NT2/D1 (cell line): ENCODE measurements around the gene RBP3.

Source experiments
- DNase-seq: peaks from one replicate; pipeline ENCODE4 v3.0.0-alpha.2; 2011; ENCODE audit warnings: low read depth, low spot score
- H3K27me3 ChIP-seq: 2 replicates; pipeline ENCODE4 v1.6.0; 2011; ENCODE audit warnings: mild to moderate bottlenecking; ENCODE audit not compliant: insufficient read length, insufficient read depth
- H3K36me3 ChIP-seq: 2 replicates; pipeline ENCODE4 v1.6.1; 2011; ENCODE audit warnings: mild to moderate bottlenecking, low read length, mixed read lengths; ENCODE audit not compliant: insufficient read depth, insufficient read length
- H3K4me1 ChIP-seq: 2 replicates; pipeline ENCODE4 v1.5.1; 2011; ENCODE audit not compliant: insufficient read depth, insufficient read length
- H3K4me3 ChIP-seq: 2 replicates; pipeline ENCODE4 v1.5.1; 2011; ENCODE audit warnings: low read depth; ENCODE audit not compliant: insufficient read length
- H3K9ac ChIP-seq: 2 replicates; pipeline ENCODE4 v1.6.0; 2011; ENCODE audit warnings: low read depth; ENCODE audit not compliant: insufficient read length
- H3K9me3 ChIP-seq: 2 replicates; pipeline ENCODE4 v1.5.1; 2011; ENCODE audit warnings: mild to moderate bottlenecking, low read length; ENCODE audit not compliant: insufficient read depth
- SUZ12 ChIP-seq: IDR thresholded peaks from 2 replicates; pipeline ENCODE4 v1.6.1; 2011; ENCODE audit not compliant: insufficient read length, insufficient read depth; ENCODE audit errors: extremely low read depth
- YY1 ChIP-seq: IDR thresholded peaks from 2 replicates; pipeline ENCODE4 v1.6.1; 2011; ENCODE audit not compliant: insufficient read length, insufficient read depth
- ZNF274 ChIP-seq: IDR thresholded peaks from 2 replicates; pipeline ENCODE4 v1.6.1; 2011; ENCODE audit warnings: mild to moderate bottlenecking, low read depth, low read length

The RBP3 gene

GRCh38 chr10:47348138-47348651 is at the start of gene RBP3:
Gene RBP3, plus strand, starts transcription at chr10:47348363. Its CDS starts 122 bp downstream, at chr10:47348485.
- H3K27me3 ChIP-seq = no peaks in the 10 kb centered on the region
- no peak for DNase-seq

GRCh38 chr10:47298715-47299114 is 49.4 kb upstream of the RBP3 start:
- Histone ChIP-seq H3K36me3 (no peaks in the 10 kb centered on the region), H3K27me3 (peaks cover 47% of the 10 kb centered on the region), H3K9me3 (no peaks in the 10 kb centered on the region), H3K4me1 (peaks cover 2% of the 10 kb centered on the region), H3K4me3 (no peak overlapping the region), H3K9ac (no peak overlapping the region)
- TF ChIP-seq ZNF274 (no peak), SUZ12 (no peak), YY1 (no peak)
- no peak for DNase-seq

More at GRCh38 chr10:47348138-47348651, at the start of gene RBP3:
- Histone ChIP-seq H3K9me3 (no peaks in the 10 kb centered on the region), H3K4me1 (no peaks in the 10 kb centered on the region), H3K4me3 (no peak within 1 kb of the TSS), H3K9ac (no peak within 1 kb of the TSS), H3K36me3 (no peaks in the 10 kb centered on the region)
- TF ChIP-seq ZNF274 (no peak), YY1 (no peak), SUZ12 (no peak)

- no peaks in the 10 kb centered on the region for H3K36me3 ChIP-seq
- TF ChIP-seq YY1 (no peak), SUZ12 (no peak), ZNF274 (no peak)
- no peaks in the 10 kb centered on the region for H3K9me3 ChIP-seq
- H3K9ac ChIP-seq = peak within 1 kb of the TSS; percentile 64
- peaks cover 47% of the 10 kb centered on the region for H3K27me3 ChIP-seq
- no peak for DNase-seq
- peaks cover 2% of the 10 kb centered on the region for H3K4me1 ChIP-seq
- peak within 1 kb of the TSS; percentile 49 for H3K4me3 ChIP-seq
Measured at GRCh38 chr10:47299611-47300428, 48.3 kb upstream of the RBP3 start, which contains the start of gene GDF10. Gene GDF10, plus strand, starts transcription at chr10:47300197. Its CDS starts 455 bp downstream, at chr10:47300652.

- no peak for TF ChIP-seq SUZ12
- no peak for TF ChIP-seq YY1
- TF ChIP-seq ZNF274 = no peak
Measured at GRCh38 chr10:47300429-47300931, 47.7 kb upstream of the RBP3 start.

GRCh38 chr10:47301833-47302232 is 46.3 kb upstream of the RBP3 start:
- Histone ChIP-seq H3K27me3 (peaks cover 47% of the 10 kb centered on the region), H3K9me3 (no peaks in the 10 kb centered on the region), H3K9ac (no peak overlapping the region), H3K4me1 (peaks cover 5% of the 10 kb centered on the region), H3K4me3 (no peak overlapping the region), H3K36me3 (no peaks in the 10 kb centered on the region)
- DNase-seq = no peak
- TF ChIP-seq YY1 = no peak
- no peak for TF ChIP-seq ZNF274
- TF ChIP-seq SUZ12 = no peak

More at GRCh38 chr10:47300429-47300931, 47.7 kb upstream of the RBP3 start:
- H3K27me3 ChIP-seq = peaks cover 47% of the 10 kb centered on the region
- no peak for DNase-seq
- H3K4me1 ChIP-seq = peaks cover 5% of the 10 kb centered on the region
- H3K4me3 ChIP-seq = peak overlapping the region; percentile 49
- H3K9me3 ChIP-seq = no peaks in the 10 kb centered on the region
- no peaks in the 10 kb centered on the region for H3K36me3 ChIP-seq
- H3K9ac ChIP-seq = peak overlapping the region; percentile 64

- peaks cover 47% of the 10 kb centered on the region for H3K27me3 ChIP-seq
- TF ChIP-seq SUZ12 (no peak), YY1 (no peak), ZNF274 (no peak)
- DNase-seq = no peak
- H3K4me1 ChIP-seq = peaks cover 3% of the 10 kb centered on the region
- H3K36me3 ChIP-seq = no peaks in the 10 kb centered on the region
- H3K9ac ChIP-seq = no peak overlapping the region
- no peak overlapping the region for H3K4me3 ChIP-seq
- H3K9me3 ChIP-seq = no peaks in the 10 kb centered on the region
Measured at GRCh38 chr10:47303105-47303504, 45.1 kb upstream of the RBP3 start.

- Histone ChIP-seq H3K9me3 (no peaks in the 10 kb centered on the region), H3K36me3 (no peaks in the 10 kb centered on the region), H3K27me3 (peaks cover 43% of the 10 kb centered on the region), H3K4me3 (no peak overlapping the region), H3K9ac (no peak overlapping the region), H3K4me1 (peaks cover 3% of the 10 kb centered on the region)
- DNase-seq = no peak
- TF ChIP-seq SUZ12 (no peak), YY1 (no peak), ZNF274 (no peak)
Measured at GRCh38 chr10:47303866-47304265, 44.3 kb upstream of the RBP3 start.
